Motor neuron (in vitro differentiated cells): ENCODE results near the gene HAGHL. TPM values are rescaled to one million over a fixed set of nuclear protein-coding genes. Genes with fewer than 3 reads are reported as not detected.

Experiments used
- ATAC-seq, 8 experiments: fragments of 200-7000 bp; cut with Tn5 transposase; replicated peaks in 6 of 8; 2 replicates each; pipeline ENCODE4 v1.8.0; 2021; ENCODE audit warnings: mild to moderate bottlenecking in 8 of 8, moderate library complexity in 8 of 8
- H3K27ac ChIP-seq, 2 donors: fragments of 250-450 bp; sonication (Bioruptor Pico); 2 replicates each; pipeline ENCODE4 v1.9.0; 2021; ENCODE audit warnings: antibody characterized with exemption in 2 of 2, mild to moderate bottlenecking in 2 of 2, moderate library complexity in 1 of 2
- H3K4me1 ChIP-seq, 2 donors: fragments of 250-450 bp; sonication (Bioruptor Pico); replicated peaks in 1 of 2; 2 replicates each; pipeline ENCODE4 v1.6.1; 2021; ENCODE audit warnings: antibody characterized with exemption in 2 of 2, mild to moderate bottlenecking in 2 of 2, moderate library complexity in 1 of 2
- H3K4me3 ChIP-seq, 5 donors: fragments of 250-450 bp; sonication (Bioruptor Pico); 2 replicates each; pipeline ENCODE4 v1.9.0; 2021; ENCODE audit warnings: antibody characterized with exemption in 5 of 5, mild to moderate bottlenecking in 5 of 5, moderate library complexity in 4 of 5
- WGBS, 10 experiments: fragments of 450-650 bp; shearing (Covaris generic); methylation state at CpG; one replicate each; pipeline ENCODE4 v1.0.0; 2022; 5-methylcytosine and 5-hydroxymethylcytosine counted together
- in situ Hi-C, 9 experiments: fragments of 400-800 bp; cut with MboI; loops; one replicate each; pipeline ENCODE4 v1.15.0; 2021; ENCODE audit warnings: low sequenced_read_pairs in 9 of 9, low pct_unique_long_range_greater_than_20kb in 2 of 9; ENCODE audit not compliant: unreplicated experiment in 9 of 9
- total RNA-seq, 8 experiments: library from RNA; unstranded; fragments of 300-600 nt; gene quantifications; 2 replicates each; pipeline versions ENCODE4 v1.2.3 to v1.2.4, GENCODE V29; 2022

HAGHL gene
- total RNA-seq, 8 experiments from 2014 or later: 6.6 to 36.6 (median 14.2) TPM

DNA sequence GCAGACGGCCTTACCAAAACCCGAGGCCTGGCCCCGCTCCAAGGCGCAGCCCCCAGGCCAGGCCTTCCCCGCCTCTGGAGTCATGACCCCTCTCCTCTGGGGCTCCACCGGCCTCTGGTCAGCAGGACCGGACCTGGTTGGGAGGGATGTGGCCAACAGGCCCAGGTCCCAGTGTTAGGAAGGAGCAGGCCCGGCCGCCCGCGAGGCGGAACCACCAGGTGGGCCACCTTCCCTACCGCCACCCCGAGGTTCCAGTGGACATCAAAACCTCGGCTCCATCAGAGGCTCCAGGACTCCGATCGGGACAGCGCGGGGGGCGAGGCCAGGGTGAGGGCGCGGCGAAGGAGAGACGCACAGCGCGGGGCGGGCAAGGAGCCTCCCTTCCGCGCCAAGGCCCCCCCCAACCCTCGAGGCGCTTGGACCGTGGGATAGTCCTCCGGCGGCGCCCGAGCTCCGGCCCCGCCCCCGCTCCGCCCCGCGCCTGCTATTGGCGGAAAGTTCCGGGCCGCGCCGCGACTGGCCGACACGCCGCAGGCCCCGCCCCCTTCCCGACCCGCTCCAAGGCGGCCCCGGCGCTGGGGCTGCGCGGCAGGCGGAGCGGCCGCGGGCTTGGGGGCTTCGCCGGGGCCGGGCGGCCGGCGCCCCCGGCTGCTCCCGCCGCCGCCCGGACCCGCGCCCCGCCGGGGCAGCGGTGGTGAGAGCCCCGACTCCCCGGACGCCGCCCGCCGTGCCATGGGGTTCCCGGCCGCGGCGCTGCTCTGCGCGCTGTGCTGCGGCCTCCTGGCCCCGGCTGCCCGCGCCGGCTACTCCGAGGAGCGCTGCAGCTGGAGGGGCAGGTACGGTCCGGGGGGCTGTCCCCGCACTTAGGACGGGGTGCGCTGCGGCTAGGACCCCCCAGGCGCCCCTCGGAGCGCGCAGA lies 12.1 kb upstream of the HAGHL start, which contains the start of gene METRN:
Gene METRN (plus strand): TSS at position 561 of the 919 bp plus-strand sequence. CDS start 172 bp downstream, at position 733.
- H3K4me3 ChIP-seq: peak within 1 kb of the TSS; percentile 41 to 74 (median 61)
- peaks cover 61 to 66% of the 10 kb centered on the region in 2 donors for H3K4me1 ChIP-seq
- H3K27ac ChIP-seq: peak within 1 kb of the TSS; percentile 51 to 89
- peak; percentile 65 to 82 (median 71) for ATAC-seq
- WGBS, 10 experiments: no CpG with 5 or more reads among the region's 108 CpGs
- in situ Hi-C loops: loop anchor here in 1 of 9 experiments (25.0 kb wide), 1 partner anchor 347 kb away; the partner anchor contains the start of gene SSTR5

- in situ Hi-C loops: loop anchor here in 1 of 9 experiments (25.0 kb wide), 1 partner anchor 347 kb away; the partner anchor contains the start of gene SSTR5
- Histone ChIP-seq H3K27ac (peak overlapping the region; percentile 51 to 89), H3K4me1 (peaks cover 53 to 59% of the 10 kb centered on the region in 2 donors), H3K4me3 (peak overlapping the region; percentile 41 to 74 (median 61))
- ATAC-seq: peak; percentile 12 to 28 (median 25)
- WGBS, 10 experiments: 0 to 4% (median 0%) methylated on average over 3 to 13 of the region's 74 CpGs; no CpG with 5 or more reads in 7 of the 10 experiments
Observed at GRCh38 chr16:715477-716199, 11.3 kb upstream of the HAGHL start.

DNA sequence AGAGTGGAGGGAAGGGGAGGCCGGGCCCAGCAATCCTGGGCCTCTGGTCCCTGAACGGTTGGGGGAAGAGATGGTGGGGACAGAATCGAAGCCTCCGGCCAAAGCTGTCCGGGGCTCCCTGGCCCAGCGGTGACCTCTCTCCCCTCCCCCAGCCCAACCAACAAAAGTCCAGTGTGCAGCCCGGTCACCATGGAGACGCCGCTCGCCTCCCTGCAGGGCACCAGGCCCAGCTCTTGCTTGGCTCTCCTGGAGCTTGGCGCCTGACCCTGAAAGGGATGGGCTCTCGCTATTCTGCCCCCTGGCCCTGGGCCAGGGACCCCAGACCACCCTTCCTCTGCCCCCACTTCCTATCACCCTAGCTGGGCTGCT lies 10.7 kb upstream of the HAGHL start:
- ATAC-seq: peak in 4 of 8 experiments; percentile 1 to 8 (median 4)
- H3K4me3 ChIP-seq: peak overlapping the region; percentile 41 to 74 (median 61)
- in situ Hi-C loops: loop anchor here in 1 of 9 experiments (25.0 kb wide), 1 partner anchor 346 kb away; the partner anchor contains the start of gene SSTR5
- WGBS, 10 experiments: no CpG with 5 or more reads among the region's 12 CpGs
- H3K27ac ChIP-seq: peak overlapping the region; percentile 51 to 89
- peaks cover 47 to 54% of the 10 kb centered on the region in 2 donors for H3K4me1 ChIP-seq

- Histone ChIP-seq H3K4me3 (peak overlapping the region in 4 of 5 donors; percentile 47 to 74 (median 63)), H3K27ac (peak overlapping the region; percentile 51 to 89), H3K4me1 (peaks cover 44 to 51% of the 10 kb centered on the region in 2 donors)
- in situ Hi-C loops: loop anchor here in 1 of 9 experiments (25.0 kb wide), 1 partner anchor 345 kb away; the partner anchor contains the start of gene SSTR5
- 33 to 41% methylated on average over 1 to 14 of the region's 29 CpGs; no CpG with 5 or more reads in 8 of the 10 experiments for WGBS, 10 experiments
- no peak for ATAC-seq
Observed at GRCh38 chr16:716768-717325, 10.1 kb upstream of the HAGHL start.

DNA sequence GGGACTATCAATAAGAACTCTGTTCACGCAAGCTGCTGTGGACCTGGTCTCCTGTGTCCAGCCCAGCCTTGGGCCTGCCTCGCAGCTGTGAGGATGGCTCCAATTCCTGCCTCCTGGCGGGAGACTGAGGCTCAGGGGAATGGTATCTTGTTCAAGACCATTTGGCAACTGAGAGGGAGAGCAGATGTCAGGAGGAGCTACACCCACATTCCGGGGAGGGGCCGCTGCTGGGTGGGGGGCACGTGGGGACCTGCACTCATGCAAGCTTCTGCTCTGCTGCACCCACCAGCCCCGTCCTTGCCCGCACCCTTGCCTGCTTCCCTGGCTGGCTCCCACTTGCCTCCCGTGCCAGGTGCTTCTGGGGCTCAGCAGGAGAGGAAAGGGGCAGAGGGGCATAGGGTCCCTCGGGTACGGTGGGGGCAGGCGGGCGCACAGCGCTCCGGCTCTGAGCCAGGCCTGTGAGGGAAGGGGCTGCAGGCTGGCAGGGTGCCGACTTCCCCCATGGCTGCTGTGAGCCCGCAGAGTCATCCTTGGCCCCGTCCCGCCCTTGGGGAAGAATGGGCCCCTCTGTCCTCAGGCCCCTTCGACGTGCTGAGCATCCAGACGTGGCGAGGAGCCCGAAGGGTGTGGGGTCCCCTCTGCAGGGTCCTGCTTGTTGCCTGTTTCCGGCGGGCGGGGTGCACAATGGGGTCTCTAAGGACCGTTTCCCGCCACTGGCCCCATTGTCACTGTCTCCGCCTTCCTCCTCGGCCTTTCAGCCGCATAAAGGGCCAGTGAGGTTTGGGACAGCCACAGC lies 9.3 kb upstream of the HAGHL start:
- in situ Hi-C loops: loop anchor here in 1 of 9 experiments (25.0 kb wide), 1 partner anchor 345 kb away; the partner anchor contains the start of gene SSTR5
- H3K4me1 ChIP-seq: peaks cover 45 to 53% of the 10 kb centered on the region in 2 donors

GRCh38 chr16:718389-718788 lies 8.5 kb upstream of the HAGHL start:
- Histone ChIP-seq H3K4me1 (peaks cover 45 to 53% of the 10 kb centered on the region in 2 donors), H3K4me3 (no peak overlapping the region), H3K27ac (peak overlapping the region in 1 of 2 donors; percentile 97)
- ATAC-seq: no peak
- 88 to 100% (median 97%) methylated on average over 2 to 6 of the region's 9 CpGs; no CpG with 5 or more reads in 6 of the 10 experiments for WGBS, 10 experiments
- in situ Hi-C loops: loop anchor here in 1 of 9 experiments (25.0 kb wide), 1 partner anchor 344 kb away; the partner anchor contains the start of gene SSTR5

More for the DNA sequence above, 9.3 kb upstream of the HAGHL start:
- peak overlapping the region in 1 of 2 donors; percentile 97 for H3K27ac ChIP-seq
- H3K4me3 ChIP-seq: no peak overlapping the region
- 100% methylated on average over 1 of the region's 32 CpGs; no CpG with 5 or more reads in 9 of the 10 experiments for WGBS, 10 experiments
- ATAC-seq: no peak

GRCh38 chr16:718922-719321 lies 8.0 kb upstream of the HAGHL start:
- in situ Hi-C loops: loop anchor here in 1 of 9 experiments (25.0 kb wide), 1 partner anchor 343 kb away; the partner anchor contains the start of gene SSTR5
- peak overlapping the region; percentile 94 to 97 for H3K27ac ChIP-seq
- ATAC-seq: no peak

GRCh38 chr16:719815-720446 lies 7.0 kb upstream of the HAGHL start:
- in situ Hi-C loops: loop anchor here in 1 of 9 experiments (25.0 kb wide), 1 partner anchor 342 kb away; the partner anchor contains the start of gene SSTR5
- peak overlapping the region; percentile 59 to 99 (median 77) for H3K4me3 ChIP-seq
- 0 to 20% (median 8%) methylated on average over 1 to 2 of the region's 16 CpGs; no CpG with 5 or more reads in 4 of the 10 experiments for WGBS, 10 experiments
- ATAC-seq: peak in 5 of 8 experiments; percentile 0 to 6 (median 4)
- peaks cover 45 to 46% of the 10 kb centered on the region in 2 donors for H3K4me1 ChIP-seq
- peak overlapping the region; percentile 94 to 97 for H3K27ac ChIP-seq

More at GRCh38 chr16:718922-719321, 8.0 kb upstream of the HAGHL start:
- H3K4me3 ChIP-seq: peak overlapping the region in 2 of 5 donors; percentile 59 to 99
- peaks cover 45 to 53% of the 10 kb centered on the region in 2 donors for H3K4me1 ChIP-seq
- WGBS, 10 experiments: 40 to 100% (median 96%) methylated on average over 1 to 4 of the region's 6 CpGs; no CpG with 5 or more reads in 7 of the 10 experiments

GRCh38 chr16:720447-720989 lies 6.4 kb upstream of the HAGHL start:
- in situ Hi-C loops: loop anchor here in 1 of 9 experiments (25.0 kb wide), 1 partner anchor 342 kb away; the partner anchor contains the start of gene SSTR5
- Histone ChIP-seq H3K4me1 (peaks cover 45 to 46% of the 10 kb centered on the region in 2 donors), H3K27ac (peak overlapping the region; percentile 94 to 97), H3K4me3 (peak overlapping the region; percentile 59 to 99 (median 77))
- peak; percentile 5 to 61 (median 48) for ATAC-seq
- 0% methylated on average over 5 of the region's 38 CpGs; no CpG with 5 or more reads in 9 of the 10 experiments for WGBS, 10 experiments

DNA sequence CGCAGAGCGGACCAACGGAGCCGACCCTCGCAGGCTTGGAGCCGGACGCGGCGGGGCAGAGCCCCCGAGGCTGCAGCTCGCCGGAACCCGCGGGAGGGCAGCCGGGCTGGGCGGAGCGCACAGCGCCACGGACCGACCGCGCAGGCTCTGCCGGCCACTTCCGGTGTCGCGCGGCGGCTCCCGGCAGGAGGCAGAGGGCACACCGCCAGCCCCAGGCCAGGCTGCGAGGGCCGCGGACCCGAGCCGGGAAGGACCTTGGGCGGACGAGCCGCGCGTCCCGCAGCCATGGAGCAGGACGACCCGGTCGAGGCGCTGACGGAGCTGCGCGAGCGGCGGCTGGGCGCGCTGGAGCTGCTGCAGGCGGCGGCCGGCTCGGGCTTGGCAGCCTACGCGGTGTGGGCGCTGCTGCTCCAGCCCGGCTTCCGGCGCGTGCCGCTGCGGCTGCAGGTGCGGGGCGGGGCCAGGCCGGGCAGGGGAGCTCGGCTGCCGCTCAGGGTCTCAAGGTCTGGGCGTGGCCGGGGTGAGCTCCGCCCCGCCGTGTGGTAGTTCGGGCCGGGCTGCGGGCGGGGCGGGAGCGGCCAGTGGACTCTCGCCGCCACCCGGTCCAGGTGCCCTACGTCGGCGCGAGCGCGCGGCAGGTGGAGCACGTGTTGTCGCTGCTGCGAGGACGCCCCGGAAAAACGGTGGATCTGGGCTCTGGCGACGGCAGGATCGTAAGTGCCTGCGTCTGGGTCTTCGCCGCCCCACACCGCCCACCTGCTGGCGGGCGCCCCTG lies 5.7 kb upstream of the HAGHL start, which contains the start of gene ANTKMT:
Gene ANTKMT (plus strand): TSS at position 157 of the 775 bp plus-strand sequence. CDS start 129 bp downstream, at position 286.
- H3K4me3 ChIP-seq: peak within 1 kb of the TSS; percentile 59 to 99 (median 77)
- peak within 1 kb of the TSS; percentile 94 to 97 for H3K27ac ChIP-seq
- ATAC-seq: peak; percentile 74 to 89 (median 80)
- H3K4me1 ChIP-seq: peaks cover 41 to 46% of the 10 kb centered on the region in 2 donors
- whole genome bisulfite sequencing, 10 experiments: 0 to 19% (median 16%) methylated on average over 5 to 15 of the region's 106 CpGs; no CpG with 5 or more reads in 7 of the 10 experiments
- in situ Hi-C loops: loop anchor here in 1 of 9 experiments (25.0 kb wide), 1 partner anchor 341 kb away; the partner anchor contains the start of gene SSTR5
